ENCODE data around the gene GPR27.

DNA sequence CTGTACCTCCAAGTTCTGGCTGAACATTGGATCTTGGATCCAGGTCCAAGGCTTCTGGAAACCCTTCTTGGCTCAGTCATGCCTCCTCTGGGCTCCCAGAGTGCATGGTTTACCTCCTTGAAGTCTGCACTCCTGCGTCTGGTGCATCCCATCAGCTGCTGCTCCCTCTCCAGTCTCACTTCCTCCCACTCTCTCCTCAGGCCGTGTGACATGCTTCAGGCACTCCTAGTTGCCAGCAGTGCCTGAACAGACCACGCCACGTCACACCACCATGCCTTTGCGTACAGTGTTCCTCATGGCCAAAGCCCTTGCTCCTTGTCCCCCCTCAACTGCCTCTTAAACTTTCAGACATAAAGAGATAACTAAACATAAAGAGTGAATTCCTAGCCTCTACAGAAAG, 5.7 kb downstream of the GPR27 start:
- TF ChIP-seq, protein P1, sequence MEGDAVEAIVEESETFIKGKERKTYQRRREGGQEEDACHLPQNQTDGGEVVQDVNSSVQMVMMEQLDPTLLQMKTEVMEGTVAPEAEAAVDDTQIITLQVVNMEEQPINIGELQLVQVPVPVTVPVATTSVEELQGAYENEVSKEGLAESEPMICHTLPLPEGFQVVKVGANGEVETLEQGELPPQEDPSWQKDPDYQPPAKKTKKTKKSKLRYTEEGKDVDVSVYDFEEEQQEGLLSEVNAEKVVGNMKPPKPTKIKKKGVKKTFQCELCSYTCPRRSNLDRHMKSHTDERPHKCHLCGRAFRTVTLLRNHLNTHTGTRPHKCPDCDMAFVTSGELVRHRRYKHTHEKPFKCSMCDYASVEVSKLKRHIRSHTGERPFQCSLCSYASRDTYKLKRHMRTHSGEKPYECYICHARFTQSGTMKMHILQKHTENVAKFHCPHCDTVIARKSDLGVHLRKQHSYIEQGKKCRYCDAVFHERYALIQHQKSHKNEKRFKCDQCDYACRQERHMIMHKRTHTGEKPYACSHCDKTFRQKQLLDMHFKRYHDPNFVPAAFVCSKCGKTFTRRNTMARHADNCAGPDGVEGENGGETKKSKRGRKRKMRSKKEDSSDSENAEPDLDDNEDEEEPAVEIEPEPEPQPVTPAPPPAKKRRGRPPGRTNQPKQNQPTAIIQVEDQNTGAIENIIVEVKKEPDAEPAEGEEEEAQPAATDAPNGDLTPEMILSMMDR (IDR thresholded peaks at IDR 0.05; ENCODE audit: insufficient read depth, low read length), result no peak
- TF ChIP-seq POLR2AphosphoS5 (IDR thresholded peaks at IDR 0.05; ENCODE audit: low read depth), result no peak
- TF ChIP-seq, protein P2, sequence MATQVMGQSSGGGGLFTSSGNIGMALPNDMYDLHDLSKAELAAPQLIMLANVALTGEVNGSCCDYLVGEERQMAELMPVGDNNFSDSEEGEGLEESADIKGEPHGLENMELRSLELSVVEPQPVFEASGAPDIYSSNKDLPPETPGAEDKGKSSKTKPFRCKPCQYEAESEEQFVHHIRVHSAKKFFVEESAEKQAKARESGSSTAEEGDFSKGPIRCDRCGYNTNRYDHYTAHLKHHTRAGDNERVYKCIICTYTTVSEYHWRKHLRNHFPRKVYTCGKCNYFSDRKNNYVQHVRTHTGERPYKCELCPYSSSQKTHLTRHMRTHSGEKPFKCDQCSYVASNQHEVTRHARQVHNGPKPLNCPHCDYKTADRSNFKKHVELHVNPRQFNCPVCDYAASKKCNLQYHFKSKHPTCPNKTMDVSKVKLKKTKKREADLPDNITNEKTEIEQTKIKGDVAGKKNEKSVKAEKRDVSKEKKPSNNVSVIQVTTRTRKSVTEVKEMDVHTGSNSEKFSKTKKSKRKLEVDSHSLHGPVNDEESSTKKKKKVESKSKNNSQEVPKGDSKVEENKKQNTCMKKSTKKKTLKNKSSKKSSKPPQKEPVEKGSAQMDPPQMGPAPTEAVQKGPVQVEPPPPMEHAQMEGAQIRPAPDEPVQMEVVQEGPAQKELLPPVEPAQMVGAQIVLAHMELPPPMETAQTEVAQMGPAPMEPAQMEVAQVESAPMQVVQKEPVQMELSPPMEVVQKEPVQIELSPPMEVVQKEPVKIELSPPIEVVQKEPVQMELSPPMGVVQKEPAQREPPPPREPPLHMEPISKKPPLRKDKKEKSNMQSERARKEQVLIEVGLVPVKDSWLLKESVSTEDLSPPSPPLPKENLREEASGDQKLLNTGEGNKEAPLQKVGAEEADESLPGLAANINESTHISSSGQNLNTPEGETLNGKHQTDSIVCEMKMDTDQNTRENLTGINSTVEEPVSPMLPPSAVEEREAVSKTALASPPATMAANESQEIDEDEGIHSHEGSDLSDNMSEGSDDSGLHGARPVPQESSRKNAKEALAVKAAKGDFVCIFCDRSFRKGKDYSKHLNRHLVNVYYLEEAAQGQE (IDR thresholded peaks at IDR 0.05; ENCODE audit: insufficient replicate concordance, low read depth), result no peak
